ENCODE measurements around the gene EP400. TPM values are rescaled to one million over a fixed set of nuclear protein-coding genes. Genes with fewer than 3 reads are reported as not detected.
A peak's percentile ranks its signal among the peaks of the same experiment; 100 is the strongest.

Gene EP400
- total RNA-seq, 2 experiments from 2014 or later = 45.6 to 46.1 TPM

GRCh38 chr12:132018193-132018916 is 68.6 kb downstream of the EP400 start:
- Mint-ChIP-seq H3K4me1 (ENCODE audit: low read depth) (no peaks in the 10 kb centered on the region), H3K27me3 (no peaks in the 10 kb centered on the region), H3K9me3 (no peaks in the 10 kb centered on the region), H3K27ac (no peak overlapping the region), H3K36me3 (ENCODE audit: low read depth) (peaks cover 39% of the 10 kb centered on the region), H3K4me3 (no peak overlapping the region)
- TF ChIP-seq, protein P1, sequence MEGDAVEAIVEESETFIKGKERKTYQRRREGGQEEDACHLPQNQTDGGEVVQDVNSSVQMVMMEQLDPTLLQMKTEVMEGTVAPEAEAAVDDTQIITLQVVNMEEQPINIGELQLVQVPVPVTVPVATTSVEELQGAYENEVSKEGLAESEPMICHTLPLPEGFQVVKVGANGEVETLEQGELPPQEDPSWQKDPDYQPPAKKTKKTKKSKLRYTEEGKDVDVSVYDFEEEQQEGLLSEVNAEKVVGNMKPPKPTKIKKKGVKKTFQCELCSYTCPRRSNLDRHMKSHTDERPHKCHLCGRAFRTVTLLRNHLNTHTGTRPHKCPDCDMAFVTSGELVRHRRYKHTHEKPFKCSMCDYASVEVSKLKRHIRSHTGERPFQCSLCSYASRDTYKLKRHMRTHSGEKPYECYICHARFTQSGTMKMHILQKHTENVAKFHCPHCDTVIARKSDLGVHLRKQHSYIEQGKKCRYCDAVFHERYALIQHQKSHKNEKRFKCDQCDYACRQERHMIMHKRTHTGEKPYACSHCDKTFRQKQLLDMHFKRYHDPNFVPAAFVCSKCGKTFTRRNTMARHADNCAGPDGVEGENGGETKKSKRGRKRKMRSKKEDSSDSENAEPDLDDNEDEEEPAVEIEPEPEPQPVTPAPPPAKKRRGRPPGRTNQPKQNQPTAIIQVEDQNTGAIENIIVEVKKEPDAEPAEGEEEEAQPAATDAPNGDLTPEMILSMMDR (IDR thresholded peaks at IDR 0.05) = no peak
- POLR2A ChIA-PET = no interaction called here
- CTCF ChIA-PET = no interaction called here
- intact Hi-C loops (cut with micrococcal nuclease) = no loop called here
- ATAC-seq (no peak), DNase-seq (peak; percentile 12)

DNA sequence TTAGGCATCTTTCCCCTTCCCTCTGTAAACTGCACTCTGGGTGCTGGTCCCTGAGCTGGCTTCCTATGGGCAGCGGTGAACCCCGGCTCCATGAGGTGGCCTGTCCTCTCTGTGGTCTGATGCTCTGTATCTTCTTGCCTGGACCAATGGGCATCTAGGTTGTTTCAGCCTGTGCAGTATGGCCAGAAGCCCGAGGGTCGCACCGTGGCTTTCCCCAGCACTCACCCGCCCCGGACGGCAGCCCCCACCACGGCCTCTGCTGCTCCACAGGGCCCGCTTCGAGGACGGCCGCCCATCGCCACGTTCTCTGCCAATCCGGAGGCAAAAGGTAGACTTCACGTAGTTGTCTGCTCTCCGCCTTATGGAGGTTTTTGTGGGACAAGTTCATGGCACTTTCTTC is 70.1 kb downstream of the EP400 start:
- no peak for DNase-seq
- peaks cover 41% of the 10 kb centered on the region for H3K36me3 Mint-ChIP-seq (ENCODE audit: low read depth)
- TF ChIP-seq, protein P1 (IDR thresholded peaks at IDR 0.05) = no peak
- H3K4me1 Mint-ChIP-seq (ENCODE audit: low read depth) = no peaks in the 10 kb centered on the region
- no peak overlapping the region for H3K27ac Mint-ChIP-seq
- ChIA-PET CTCF (no interaction called here), POLR2A (no interaction called here)
- no peak for ATAC-seq
- intact Hi-C loops (cut with micrococcal nuclease) = no loop called here
- no peaks in the 10 kb centered on the region for H3K9me3 Mint-ChIP-seq
- no peak overlapping the region for H3K4me3 Mint-ChIP-seq
- H3K27me3 Mint-ChIP-seq = no peaks in the 10 kb centered on the region

DNA sequence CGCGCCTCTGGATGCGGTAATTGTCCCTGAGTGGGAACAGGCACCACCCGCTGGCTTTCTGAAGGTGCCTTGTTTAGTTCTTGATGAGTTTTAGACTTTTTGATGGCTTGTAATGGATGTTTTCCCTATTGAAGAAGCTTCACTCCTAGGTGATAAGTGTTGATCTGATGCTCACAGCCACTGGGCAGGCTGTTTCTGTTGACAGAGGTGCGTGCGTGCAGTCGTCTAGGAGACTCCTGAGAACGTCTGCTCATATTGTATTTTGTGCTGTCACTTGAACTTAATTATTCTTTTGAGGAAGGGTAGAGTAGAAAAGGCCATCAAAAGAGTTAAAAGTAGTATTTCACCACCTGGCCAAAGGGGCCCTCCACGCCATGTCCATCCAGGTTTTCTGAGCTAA is 70.5 kb downstream of the EP400 start:
- no peaks in the 10 kb centered on the region for H3K9me3 Mint-ChIP-seq
- no peaks in the 10 kb centered on the region for H3K27me3 Mint-ChIP-seq
- intact Hi-C loops (cut with micrococcal nuclease) = no loop called here
- no peaks in the 10 kb centered on the region for H3K4me1 Mint-ChIP-seq (ENCODE audit: low read depth)
- ATAC-seq (no peak), DNase-seq (no peak)
- H3K4me3 Mint-ChIP-seq = no peak overlapping the region
- ChIA-PET POLR2A (no interaction called here), CTCF (no interaction called here)
- TF ChIP-seq, protein P1 (IDR thresholded peaks at IDR 0.05) = no peak
- H3K36me3 Mint-ChIP-seq (ENCODE audit: low read depth) = peaks cover 42% of the 10 kb centered on the region
- no peak overlapping the region for H3K27ac Mint-ChIP-seq

DNA sequence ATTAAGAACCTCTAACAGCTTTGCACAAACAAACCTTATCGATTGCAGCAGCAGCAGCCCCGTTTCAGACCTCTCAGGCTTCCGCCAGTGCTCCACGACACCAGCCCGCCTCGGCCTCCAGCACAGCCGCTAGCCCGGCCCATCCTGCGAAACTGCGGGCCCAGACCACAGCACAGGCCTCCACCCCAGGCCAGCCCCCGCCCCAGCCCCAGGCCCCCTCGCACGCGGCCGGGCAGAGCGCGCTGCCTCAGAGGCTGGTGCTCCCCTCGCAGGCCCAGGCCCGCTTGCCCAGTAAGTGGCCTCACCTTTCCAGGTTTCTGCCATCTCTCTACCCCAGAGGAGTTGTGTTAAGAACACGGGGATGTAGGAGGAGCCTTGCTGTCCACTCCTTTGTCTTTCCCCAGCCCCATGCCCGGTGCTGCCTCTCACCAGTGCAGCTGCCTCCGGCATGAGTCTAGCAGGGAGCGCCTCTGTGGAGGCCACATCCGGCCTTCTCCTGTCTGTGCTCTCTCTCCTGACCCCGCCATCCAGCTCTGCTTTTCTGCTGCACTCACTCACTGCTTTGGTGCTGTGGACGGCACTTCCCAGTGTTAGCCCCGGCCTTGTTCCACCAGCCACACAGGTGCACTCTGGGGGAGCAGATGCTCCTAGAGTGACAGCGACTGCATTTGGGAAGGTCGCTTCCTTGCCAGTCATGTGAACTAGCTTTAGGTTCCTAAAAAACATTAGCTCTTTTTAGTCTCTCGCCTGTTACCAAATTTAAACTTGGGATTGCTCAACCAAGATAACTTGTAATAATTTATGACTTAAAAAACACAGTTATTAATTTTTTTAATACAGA is 71.5 kb downstream of the EP400 start:
- Mint-ChIP-seq H3K27me3 (no peaks in the 10 kb centered on the region), H3K9me3 (no peaks in the 10 kb centered on the region), H3K4me3 (no peak overlapping the region), H3K4me1 (ENCODE audit: low read depth) (no peaks in the 10 kb centered on the region), H3K27ac (peak overlapping the region; percentile 30), H3K36me3 (ENCODE audit: low read depth) (peaks cover 46% of the 10 kb centered on the region)
- ChIA-PET POLR2A (no interaction called here), CTCF (no interaction called here)
- intact Hi-C loops (cut with micrococcal nuclease) = no loop called here
- no peak for DNase-seq
- TF ChIP-seq, protein P1 (IDR thresholded peaks at IDR 0.05) = no peak
- no peak for ATAC-seq

- intact Hi-C loops (cut with micrococcal nuclease) = no loop called here
- POLR2A ChIA-PET = no interaction called here
- Mint-ChIP-seq H3K9me3 (no peaks in the 10 kb centered on the region), H3K4me3 (no peak overlapping the region), H3K36me3 (ENCODE audit: low read depth) (peaks cover 44% of the 10 kb centered on the region), H3K27ac (no peak overlapping the region), H3K27me3 (no peaks in the 10 kb centered on the region), H3K4me1 (ENCODE audit: low read depth) (no peaks in the 10 kb centered on the region)
- CTCF ChIA-PET = no interaction called here
- TF ChIP-seq, protein P1 (IDR thresholded peaks at IDR 0.05) = no peak
- no peak for DNase-seq
- ATAC-seq = no peak
These were observed 72.2 kb downstream of the EP400 start for GRCh38 chr12:132021965-132022364.
